C1 segment of cervical spinal cord (tissue), 14 donors: ENCODE measurements around the gene MRPL4.

Experiments
- DNase-seq, 14 donors: peaks; one replicate each; lab custom pipeline; 2025; lab: John Stamatoyannopoulos, UW

MRPL4 gene

GRCh38 chr19:10251792-10252694, at the start of gene MRPL4:
TSS of gene MRPL4 (plus strand) at chr19:10252214. CDS start at chr19:10252254, 40 bp downstream.
- peak; percentile 48 to 99 (median 92) for DNase-seq

- no peak for DNase-seq
These were observed 48.3 kb upstream of the MRPL4 start for GRCh38 chr19:10203686-10204085.

DNA sequence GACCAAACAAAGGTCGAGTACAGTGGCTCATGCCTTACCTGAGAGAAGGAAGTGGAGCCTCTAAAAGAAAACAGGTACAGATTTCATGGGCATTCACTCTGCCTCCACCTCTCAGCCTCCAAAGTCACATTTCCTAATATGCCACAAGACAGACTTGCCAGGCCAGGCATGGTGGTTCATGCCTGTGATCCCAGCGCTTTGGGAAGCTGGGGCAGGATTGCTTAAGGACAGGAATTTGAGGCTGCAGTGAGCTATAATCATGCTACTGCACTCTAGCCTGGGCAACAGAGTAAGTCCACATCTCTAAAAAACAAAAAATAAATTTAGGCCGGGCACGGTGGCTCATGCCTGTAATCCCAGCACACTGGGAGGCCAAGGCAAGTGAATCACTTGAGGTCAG, 46.4 kb upstream of the MRPL4 start:
- DNase-seq, result no peak

DNA sequence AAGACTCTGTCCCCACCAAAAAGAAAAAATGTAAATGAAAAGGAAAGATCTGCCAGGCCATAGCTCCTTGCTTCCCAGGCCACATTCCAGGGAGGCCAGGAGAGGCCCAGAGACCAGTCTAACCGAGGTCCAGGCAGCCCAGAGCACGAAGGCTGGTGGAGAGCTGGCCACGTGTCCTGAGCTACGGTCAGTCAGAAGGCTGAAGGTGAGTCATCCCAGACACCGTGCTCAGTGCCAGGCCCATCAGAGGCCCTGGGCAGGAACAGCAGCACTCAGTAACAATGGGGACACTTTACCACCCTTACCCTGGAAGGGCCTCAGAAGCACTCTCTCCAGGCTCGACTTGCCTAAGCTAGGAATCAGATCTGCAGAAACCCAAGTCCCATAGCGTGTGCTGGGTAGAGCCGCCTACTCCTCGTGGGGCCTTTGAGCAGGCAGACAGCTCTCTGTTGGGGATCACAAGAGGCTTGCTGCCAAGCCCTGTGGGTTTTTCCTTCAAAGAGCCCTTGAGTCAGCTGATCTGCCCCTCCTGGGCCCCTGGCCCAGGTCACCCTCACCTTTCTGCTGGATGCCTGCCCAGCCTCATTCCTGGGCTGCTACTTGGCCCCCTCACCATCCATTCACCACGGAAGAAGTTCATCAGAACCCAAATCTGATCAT, 45.7 kb upstream of the MRPL4 start:
- no peak for DNase-seq

DNA sequence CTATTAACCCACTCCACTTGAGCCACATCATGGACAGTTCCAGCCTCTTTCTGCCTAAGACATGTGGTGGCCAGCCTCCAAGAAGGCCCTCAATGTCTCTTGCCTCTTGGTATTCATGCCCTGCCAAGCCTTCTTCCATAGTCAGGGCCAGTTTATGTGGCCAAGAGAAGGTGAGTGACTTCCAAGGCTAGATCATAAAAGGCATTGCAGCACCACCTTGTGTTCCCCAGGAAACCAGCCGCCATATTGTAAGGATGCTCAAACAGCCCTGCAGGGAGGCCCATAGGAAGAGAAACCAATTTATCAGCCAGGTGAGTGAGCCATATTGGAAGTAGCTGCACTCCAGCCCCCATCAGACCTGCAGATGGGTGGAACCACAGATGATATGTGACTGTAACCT, 45.0 kb upstream of the MRPL4 start:
- DNase-seq, result no peak

- DNase-seq, result no peak
These were observed 42.7 kb upstream of the MRPL4 start for GRCh38 chr19:10209315-10209714.

- DNase-seq, result no peak
These were observed 41.0 kb upstream of the MRPL4 start for GRCh38 chr19:10211061-10211460.

DNA sequence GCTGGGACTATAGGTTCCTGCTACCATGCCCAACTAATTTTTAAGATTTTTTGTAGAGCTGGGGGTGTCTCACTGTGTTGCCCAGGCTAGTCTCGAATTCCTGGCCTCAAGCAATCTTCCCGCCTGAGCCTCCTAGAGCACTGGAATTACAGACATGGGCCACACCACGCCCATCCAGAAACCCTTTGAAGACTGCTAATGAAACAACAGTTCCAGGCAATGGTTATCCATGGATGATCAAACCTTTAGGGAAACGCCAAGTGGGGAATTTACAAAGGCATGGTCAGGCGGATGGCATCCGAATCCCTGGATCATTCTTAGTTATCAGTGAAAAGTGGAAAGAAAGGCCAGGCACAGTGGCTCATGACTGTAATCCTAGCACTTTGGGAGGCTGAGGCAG, 40.3 kb upstream of the MRPL4 start:
- DNase-seq, result no peak

GRCh38 chr19:10214784-10215183, 37.2 kb upstream of the MRPL4 start:
- no peak for DNase-seq

DNA sequence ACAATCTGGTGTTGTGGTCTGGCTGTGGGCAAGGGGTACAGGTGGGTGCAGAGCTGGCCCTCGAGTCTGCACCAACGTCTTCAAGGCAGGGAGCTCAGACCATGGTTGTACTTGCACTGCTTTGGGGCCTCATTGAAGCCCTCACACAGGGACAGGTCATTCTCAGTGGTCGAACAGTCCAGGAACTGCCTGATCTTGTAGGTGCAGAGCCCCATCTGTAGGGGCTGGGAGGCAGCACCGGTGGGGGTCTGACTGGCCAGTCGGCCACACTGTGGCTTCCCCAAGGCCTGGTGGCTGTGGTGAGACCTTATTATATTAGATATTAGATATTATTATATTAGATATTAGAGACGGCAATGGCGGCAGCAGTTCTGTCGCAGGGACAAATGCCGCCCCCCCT, 34.9 kb upstream of the MRPL4 start:
- DNase-seq, result no peak

- DNase-seq, result no peak
These were observed 32.3 kb upstream of the MRPL4 start for GRCh38 chr19:10219678-10220077.

DNA sequence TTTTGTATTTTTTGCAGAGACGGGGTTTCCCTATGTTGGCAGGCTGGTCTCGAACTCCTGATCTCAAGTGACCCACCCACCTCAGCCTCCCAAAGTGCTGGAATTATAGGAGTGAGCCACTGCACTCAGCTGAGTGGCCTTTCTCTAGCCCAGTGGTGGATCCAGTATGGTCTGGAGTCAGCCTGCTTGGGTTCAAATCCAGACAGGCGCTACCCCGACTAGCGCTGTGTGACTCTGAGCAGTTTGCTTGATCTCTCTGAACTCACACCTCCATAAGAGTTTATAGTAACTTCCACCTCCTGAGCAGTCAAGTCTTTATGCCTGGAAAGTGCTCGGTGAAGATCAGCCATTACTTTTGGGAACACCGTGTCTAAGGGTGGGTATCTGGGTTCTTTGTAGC, 31.3 kb upstream of the MRPL4 start:
- DNase-seq, result no peak

DNA sequence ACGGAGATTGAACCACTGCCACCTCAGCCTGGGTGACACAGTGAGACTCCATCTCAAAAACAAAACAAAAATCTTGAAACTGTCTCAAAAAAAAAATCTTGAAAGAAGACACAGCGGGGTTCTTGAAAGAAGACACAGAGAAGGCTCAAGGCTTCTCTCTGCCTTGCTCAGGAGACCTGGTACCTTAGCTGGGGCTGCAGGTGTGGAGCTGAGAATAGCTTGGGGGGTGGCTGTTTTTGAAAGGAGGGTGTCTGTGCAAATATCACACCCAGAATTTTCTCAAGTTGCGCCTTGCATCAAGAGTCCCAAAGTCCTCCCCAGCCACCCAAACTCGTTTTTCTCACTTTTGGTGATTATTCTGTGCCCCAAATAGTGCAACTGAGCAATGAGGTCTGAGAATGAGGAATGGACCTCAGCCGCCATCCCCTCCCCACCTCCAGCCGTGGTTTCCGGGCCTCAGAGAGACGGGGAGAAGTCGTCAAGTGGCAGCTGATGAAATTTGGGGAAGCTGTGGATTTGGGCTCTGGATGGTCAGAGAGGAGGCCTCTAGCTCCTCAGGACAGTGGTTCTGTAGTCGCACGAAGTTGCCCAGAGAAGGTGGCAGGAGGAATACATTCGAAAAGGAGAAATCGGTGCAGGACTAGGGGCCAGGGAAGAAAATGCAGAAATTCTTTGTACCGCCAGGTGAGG, 29.7 kb upstream of the MRPL4 start:
- DNase-seq, result peak in 3 of 14 donors; percentile 0 to 5 (median 3)

DNA sequence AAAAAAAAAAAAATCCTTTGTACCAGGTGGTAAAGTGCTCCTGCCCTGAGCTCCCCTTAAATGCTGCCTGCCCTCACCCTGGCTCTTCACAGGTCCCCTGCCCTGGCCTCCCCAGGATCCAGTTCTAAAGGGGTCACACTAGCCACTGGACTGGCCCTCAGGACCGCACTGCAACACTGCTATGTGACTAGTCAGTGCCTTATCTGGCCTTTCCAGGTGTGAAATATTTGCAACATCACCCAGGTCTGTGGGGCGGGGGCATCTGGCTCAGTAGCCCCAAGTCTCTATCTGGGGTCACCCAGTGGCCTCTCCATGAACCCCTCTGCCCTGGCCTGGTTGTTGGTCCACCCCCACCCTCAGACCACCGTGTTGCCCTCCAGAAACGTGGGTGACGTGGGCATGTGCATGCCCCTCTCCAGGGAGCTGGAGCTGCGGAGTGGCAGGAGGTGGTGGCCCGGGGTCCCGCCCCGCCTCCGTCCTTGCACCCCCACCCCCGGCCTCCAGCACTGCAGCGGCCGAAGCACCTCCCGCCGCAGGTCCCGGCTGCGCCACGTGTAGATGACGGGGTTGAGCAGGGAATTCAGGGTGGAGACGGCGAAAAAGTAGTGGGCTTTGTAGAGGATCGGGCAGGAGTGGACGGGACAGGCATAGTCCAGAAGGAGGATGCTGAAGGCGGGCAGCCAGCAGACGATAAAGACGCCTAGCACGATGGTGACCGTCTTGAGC, 28.4 kb upstream of the MRPL4 start:
- no peak for DNase-seq

DNA sequence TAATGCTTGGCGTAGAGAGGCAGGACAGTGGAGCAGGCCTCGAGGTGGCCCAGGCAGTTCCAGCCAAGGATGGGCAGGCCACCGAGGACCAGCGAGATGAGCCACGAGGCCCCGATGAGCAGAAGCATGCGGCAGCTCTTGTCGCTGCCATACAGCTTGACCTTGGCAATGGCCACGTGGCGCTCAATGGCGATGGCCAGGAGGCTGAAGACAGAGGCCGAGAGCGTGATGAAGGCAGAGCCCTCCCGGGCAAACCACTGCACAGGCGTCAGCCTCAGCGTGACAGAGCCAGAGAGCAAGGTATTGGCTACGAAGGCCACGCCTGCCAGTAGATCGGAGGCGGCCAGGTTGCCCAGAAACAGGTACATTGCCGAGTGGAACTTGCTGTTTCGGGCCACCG, 27.7 kb upstream of the MRPL4 start:
- DNase-seq, result no peak

DNA sequence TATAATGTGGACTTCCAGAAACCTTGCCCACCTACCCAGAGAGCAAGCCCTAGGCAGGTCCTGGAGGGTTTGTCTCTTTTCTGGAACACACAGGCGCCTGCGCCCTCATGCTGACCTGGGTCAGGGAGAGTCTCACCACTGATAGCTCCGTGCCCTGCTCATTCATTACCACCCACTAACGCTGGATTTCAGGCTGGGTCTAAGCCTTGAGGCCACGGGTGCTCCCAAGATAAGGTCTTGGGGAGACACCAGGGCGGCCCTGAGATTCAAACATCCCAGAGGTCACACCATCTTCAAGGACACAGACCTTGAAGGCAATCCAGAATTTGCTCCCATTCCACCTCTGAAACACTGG, 26.0 kb upstream of the MRPL4 start:
- peak in 2 of 14 donors; percentile 2 to 30 for DNase-seq

DNA sequence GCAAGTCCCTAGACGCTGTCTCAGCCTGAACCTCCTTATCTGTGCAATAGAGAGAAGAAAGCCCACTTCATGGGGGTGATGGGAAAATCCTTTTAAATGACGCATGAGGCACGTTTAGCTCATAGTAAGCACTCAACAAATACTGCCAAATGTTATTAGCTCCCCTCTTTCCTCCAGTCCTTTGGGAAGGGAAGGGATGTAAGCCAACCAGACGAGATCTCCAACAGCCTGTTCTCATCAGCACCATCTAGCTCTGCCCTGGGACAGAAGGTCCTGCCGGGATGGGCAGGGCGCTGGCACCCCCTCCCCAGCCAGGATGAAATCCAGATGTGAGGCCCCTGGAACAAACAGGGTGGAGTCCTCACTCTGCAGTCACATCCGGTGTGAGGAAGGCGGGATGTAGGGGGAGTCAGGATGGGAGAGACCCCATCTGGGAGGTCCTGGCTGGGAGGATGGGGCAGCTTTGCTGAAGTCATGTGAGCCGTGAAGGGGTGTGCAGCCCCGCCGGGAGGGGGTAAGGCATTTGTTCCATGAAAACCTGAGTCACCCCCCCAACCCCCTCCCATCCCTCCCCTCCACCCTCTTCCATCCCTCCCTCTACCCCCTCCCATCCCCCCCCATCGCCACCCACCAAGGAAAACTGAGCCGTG, 25.5 kb upstream of the MRPL4 start:
- DNase-seq, result peak in 6 of 14 donors; percentile 33 to 70 (median 52)

DNA sequence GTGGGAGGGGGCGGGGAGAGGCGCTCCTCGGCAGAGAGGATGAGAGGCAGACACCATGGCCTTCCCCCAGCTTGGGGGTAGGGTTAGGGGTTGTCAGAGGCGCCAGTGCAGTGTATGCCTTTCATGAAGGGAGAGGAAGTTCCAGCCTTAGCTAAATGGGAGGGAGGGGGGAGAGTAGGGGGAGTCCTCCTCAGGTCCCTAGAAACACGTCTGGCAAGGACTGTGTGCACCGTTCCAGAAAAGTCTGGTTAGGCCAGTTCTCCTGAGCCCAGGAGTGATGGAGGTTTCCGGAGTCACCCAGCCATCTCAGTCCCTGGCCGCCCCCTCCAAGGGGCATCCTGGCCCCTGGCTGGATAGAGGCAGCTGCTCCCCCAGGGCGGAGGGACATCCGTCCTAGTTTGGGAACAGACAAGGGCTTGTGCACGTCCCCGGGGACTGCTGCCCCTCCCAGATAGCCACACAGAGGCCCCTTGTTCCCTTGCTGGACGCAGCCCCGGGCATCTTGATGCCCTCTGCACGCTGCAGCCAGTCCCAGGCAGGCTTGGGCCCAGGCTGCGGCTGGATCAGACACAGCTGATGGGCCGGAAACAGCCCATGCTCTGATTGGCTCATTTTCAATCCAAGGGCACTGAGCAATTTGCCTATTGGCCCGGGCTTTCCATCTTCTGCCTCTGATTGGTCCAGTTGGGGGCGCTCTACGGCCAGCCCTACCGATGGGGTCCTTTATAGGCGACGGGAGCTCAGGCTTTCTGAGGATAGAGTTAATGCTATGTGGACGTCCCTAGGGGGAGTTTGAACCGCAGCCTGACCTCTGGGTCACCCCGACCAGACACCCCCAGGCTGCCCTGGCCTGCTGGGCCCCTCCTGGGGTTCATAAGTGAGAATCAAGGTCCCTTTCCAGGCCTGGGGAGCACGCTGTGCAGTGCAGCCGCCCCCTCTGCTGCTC, 24.7 kb upstream of the MRPL4 start:
- DNase-seq, result peak in 13 of 14 donors; percentile 16 to 92 (median 78)

DNA sequence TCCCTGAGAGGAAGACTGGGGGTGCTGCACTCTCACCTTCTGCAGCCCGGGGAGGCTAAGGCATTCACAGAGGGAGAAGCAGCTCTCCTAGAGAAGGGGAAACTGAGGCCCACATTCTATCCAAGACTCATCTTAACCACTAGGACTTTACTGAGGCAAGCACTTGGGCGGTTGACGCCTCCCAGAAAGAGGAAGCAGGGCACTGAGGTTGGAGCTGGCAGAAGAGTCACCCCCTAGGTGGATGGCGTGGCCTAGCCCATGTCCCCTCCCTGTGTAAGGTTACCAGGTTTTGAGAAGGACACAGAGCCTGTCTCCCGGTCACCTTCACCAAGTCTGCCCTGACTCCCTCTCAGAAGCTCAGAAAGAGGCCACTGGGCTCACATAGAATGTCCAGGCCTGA, 23.6 kb upstream of the MRPL4 start:
- no peak for DNase-seq

DNA sequence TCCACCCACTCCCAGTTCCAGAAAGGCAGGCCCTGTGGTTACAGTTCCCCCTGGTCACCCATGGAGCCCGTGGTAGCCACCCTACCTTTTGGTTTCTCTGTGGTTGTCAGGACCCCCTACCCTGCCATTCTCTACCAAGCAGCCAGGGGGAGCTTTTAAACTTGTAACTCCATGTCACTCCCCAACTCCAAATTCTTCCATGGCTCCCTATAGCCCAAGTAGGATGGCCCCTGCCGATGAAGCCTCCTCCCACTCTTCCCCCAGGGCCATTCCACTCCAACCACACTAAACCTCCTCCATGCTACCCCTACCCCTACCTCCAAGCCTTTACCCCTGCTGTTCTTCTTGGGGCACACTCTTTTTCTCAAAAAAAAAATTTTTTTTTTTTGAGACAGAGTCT, 23.1 kb upstream of the MRPL4 start:
- DNase-seq, result peak in 1 of 14 donors; percentile 16
